IMR-90 (cell line): ENCODE results near the gene TBX1. TPM values are rescaled to one million over a fixed set of nuclear protein-coding genes. Genes with fewer than 3 reads are reported as not detected.

Experiments used
- ATAC-seq: fragments of 200-7000 bp; cut with Tn5 transposase; 2 replicates; pipeline ENCODE4 v1.9.1; 2020; ENCODE audit warnings: low read depth, mild to moderate bottlenecking, moderate library complexity
- BruUV-seq: library from RNA; stranded (reverse); fragments of 400-500 nt; replicated peaks from 2 replicates; lab custom pipeline; 2021; lab: Mats Ljungman, UMichigan
- CTCF ChIA-PET: fragments of 300-600 bp; formaldehyde crosslinking; extraction: SDS; loops from one replicate; lab custom pipeline; 2021; ENCODE audit warnings: antibody characterized with exemption; lab: Yijun Ruan, JAX
- POLR2A ChIA-PET: fragments of 300-600 bp; sonication (Branson Sonifier 250); formaldehyde crosslinking; loops from one replicate; lab custom pipeline; 2022; ENCODE audit warnings: antibody characterized with exemption; ENCODE audit not compliant: unreplicated experiment; lab: Charles Lee
- DNase-seq: peaks from one replicate; pipeline ENCODE4 v3.0.0; 2013
- H2AFZ ChIP-seq: replicated peaks from 2 replicates; pipeline ENCODE3; 2013; ENCODE audit warnings: low read length, mild to moderate bottlenecking; ENCODE audit not compliant: poor library complexity
- H2AK5ac ChIP-seq: 2 replicates; pipeline ENCODE4 v1.6.1; 2013; ENCODE audit warnings: low read depth, low read length, inconsistent platforms
- H2AK9ac ChIP-seq: replicated peaks from 2 replicates; pipeline ENCODE3; 2013; ENCODE audit warnings: mild to moderate bottlenecking, low read depth, low read length, moderate library complexity; ENCODE audit not compliant: poor library complexity
- H2BK120ac ChIP-seq: 2 replicates; pipeline ENCODE4 v1.6.1; 2013; ENCODE audit warnings: low read depth, low read length, inconsistent platforms
- H2BK15ac ChIP-seq: 3 replicates; pipeline ENCODE4 v1.6.1; 2013; ENCODE audit warnings: low read depth, low read length, inconsistent platforms
- H2BK20ac ChIP-seq: 2 replicates; pipeline ENCODE4 v1.6.1; 2013; ENCODE audit warnings: low read depth, mild to moderate bottlenecking, inconsistent platforms, low read length, moderate library complexity
- H2BK5ac ChIP-seq: 2 replicates; pipeline ENCODE4 v1.6.1; 2013; ENCODE audit warnings: mild to moderate bottlenecking, low read depth, low read length, inconsistent platforms; ENCODE audit not compliant: poor library complexity, severe bottlenecking
- H3K14ac ChIP-seq: replicated peaks from 2 replicates; pipeline ENCODE4 v1.6.1; 2013; ENCODE audit warnings: low read depth, low read length, inconsistent platforms
- H3K18ac ChIP-seq: 2 replicates; pipeline ENCODE4 v1.6.1; 2013; ENCODE audit warnings: low read depth, low read length, control low read depth
- H3K23ac ChIP-seq: 2 replicates; pipeline ENCODE4 v1.6.1; 2013; ENCODE audit warnings: low read depth, low read length, inconsistent platforms
- H3K27ac ChIP-seq: 2 replicates; pipeline ENCODE4 v1.5.1; 2013; ENCODE audit warnings: mild to moderate bottlenecking, control low read depth, low read length; ENCODE audit not compliant: insufficient read depth
- H3K27me3 ChIP-seq: 2 replicates; pipeline ENCODE4 v1.6.1; 2013; ENCODE audit warnings: low read length; ENCODE audit not compliant: control insufficient read depth, insufficient read depth
- H3K36me3 ChIP-seq: 2 replicates; pipeline ENCODE4 v1.6.1; 2013; ENCODE audit warnings: low read length, mixed read lengths; ENCODE audit not compliant: control insufficient read depth, insufficient read depth
- H3K4ac ChIP-seq: 2 replicates; pipeline ENCODE4 v1.6.1; 2013; ENCODE audit warnings: low read depth, low read length, inconsistent platforms
- H3K4me1 ChIP-seq: 2 replicates; pipeline ENCODE4 v1.6.1; 2013; ENCODE audit warnings: low read length, mixed read lengths; ENCODE audit not compliant: control insufficient read depth, insufficient read depth
- H3K4me2 ChIP-seq: 2 replicates; pipeline ENCODE4 v1.6.1; 2013; ENCODE audit warnings: low read depth, mild to moderate bottlenecking, control low read depth, low read length, moderate library complexity
- H3K4me3 ChIP-seq: 2 replicates; pipeline ENCODE4 v1.5.1; 2013; ENCODE audit warnings: low read depth, mild to moderate bottlenecking, control low read depth, low read length, moderate library complexity; ENCODE audit not compliant: insufficient read depth
- H3K56ac ChIP-seq: 2 replicates; pipeline ENCODE4 v1.6.1; 2013; ENCODE audit warnings: low read length, inconsistent platforms; ENCODE audit not compliant: insufficient read depth; ENCODE audit errors: extremely low read depth
- H3K79me1 ChIP-seq, 2 experiments: 2 replicates each; pipeline ENCODE4 v1.6.1; 2013; ENCODE audit warnings: low read length in 2 of 2, inconsistent platforms in 1 of 2, low read depth in 1 of 2
- H3K9ac ChIP-seq: 2 replicates; pipeline ENCODE4 v1.6.1; 2013; ENCODE audit warnings: low read depth, low read length, control low read depth
- H3K9me1 ChIP-seq: 2 replicates; pipeline ENCODE4 v1.6.1; 2013; ENCODE audit warnings: low read length, inconsistent platforms; ENCODE audit not compliant: insufficient read depth
- H3K9me3 ChIP-seq: 2 replicates; pipeline ENCODE4 v1.6.1; 2013; ENCODE audit warnings: low read length; ENCODE audit not compliant: control insufficient read depth, insufficient read depth
- H4K20me1 ChIP-seq: 2 replicates; pipeline ENCODE4 v1.6.1; 2013; ENCODE audit warnings: low read length, inconsistent platforms; ENCODE audit not compliant: insufficient read depth
- H4K5ac ChIP-seq: 2 replicates; pipeline ENCODE4 v1.6.1; 2013; ENCODE audit warnings: mild to moderate bottlenecking, low read depth, low read length, control low read depth
- H4K8ac ChIP-seq, 2 experiments: 2 replicates each; pipeline ENCODE4 v1.6.1; 2013; ENCODE audit warnings: low read depth in 2 of 2, low read length in 2 of 2, control low read depth in 1 of 2, inconsistent platforms in 1 of 2
- H4K91ac ChIP-seq: 2 replicates; pipeline ENCODE4 v1.6.1; 2013; ENCODE audit warnings: low read depth, low read length, inconsistent platforms; ENCODE audit not compliant: insufficient read depth
- BHLHE40 ChIP-seq: fragments of 150-350 bp; IDR thresholded peaks from 2 replicates; pipeline ENCODE4 v1.6.1; 2016; ENCODE audit warnings: mild to moderate bottlenecking, low read depth, low read length
- CEBPB ChIP-seq: IDR thresholded peaks from 2 replicates; pipeline ENCODE4 v1.6.1; 2012; ENCODE audit warnings: low read depth, low read length, improper control_type of control experiment
- CHD1 ChIP-seq: IDR thresholded peaks from 2 replicates; pipeline ENCODE4 v1.6.1; 2012; ENCODE audit warnings: low read depth, low read length, improper control_type of control experiment
- FOS ChIP-seq: fragments of 150-350 bp; IDR thresholded peaks from 2 replicates; pipeline ENCODE4 v1.6.1; 2016; ENCODE audit warnings: low read depth, low read length
- MAFK ChIP-seq: IDR thresholded peaks from 2 replicates; pipeline ENCODE4 v1.6.1; 2012; ENCODE audit warnings: low read depth, low read length, improper control_type of control experiment
- MAZ ChIP-seq: IDR thresholded peaks from 2 replicates; pipeline ENCODE4 v1.6.1; 2012; ENCODE audit warnings: low read depth, mild to moderate bottlenecking, low read length, improper control_type of control experiment, moderate library complexity, borderline replicate concordance
- MXI1 ChIP-seq: IDR thresholded peaks from 2 replicates; pipeline ENCODE4 v1.6.1; 2012; ENCODE audit warnings: low read depth, mild to moderate bottlenecking, low read length, moderate library complexity, borderline replicate concordance
- NFE2L2 ChIP-seq: fragments of 150-350 bp; IDR thresholded peaks from 2 replicates; pipeline ENCODE4 v1.6.1; 2016; ENCODE audit warnings: low read depth, mild to moderate bottlenecking, low read length
- POLR2A ChIP-seq: IDR thresholded peaks from 2 replicates; pipeline ENCODE4 v1.6.1; 2012; ENCODE audit warnings: mild to moderate bottlenecking, low read depth, low read length
- RFX5 ChIP-seq: IDR thresholded peaks from 2 replicates; pipeline ENCODE4 v1.8.0; 2012; ENCODE audit warnings: low read depth, mild to moderate bottlenecking, low read length, moderate library complexity
- SMC3 ChIP-seq: fragments of 150-350 bp; IDR thresholded peaks from 2 replicates; pipeline ENCODE4 v1.6.1; 2016; ENCODE audit warnings: low read depth, mild to moderate bottlenecking, antibody characterized with exemption, low read length, moderate library complexity
- WGBS, 2 experiments: methylation state at CpG; one replicate each; pipeline versions ENCODE4 v1.1.5 to v1.1.7; 2013; ENCODE audit warnings: missing lambda C conversion rate in 2 of 2; ENCODE audit not compliant: insufficient read length in 1 of 2; ENCODE audit errors: extremely low coverage in 2 of 2; 5-methylcytosine and 5-hydroxymethylcytosine counted together
- dilution Hi-C: fragments of 300-500 bp; cut with HindIII; formaldehyde crosslinking; loops from one replicate; pipeline ENCODE4 v1.14.3; 2018; ENCODE audit warnings: low sequenced_read_pairs; ENCODE audit not compliant: unreplicated experiment
- in situ Hi-C: fragments of 300-500 bp; cut with MboI; formaldehyde crosslinking; loops from 3 replicates; pipeline ENCODE4 v1.14.3; 2019; ENCODE audit warnings: low sequenced_read_pairs, inconsistent platforms, mixed read lengths
- intact Hi-C: fragments of 100-400 bp; cut with micrococcal nuclease; formaldehyde crosslinking; loops from 2 replicates; pipeline ENCODE4 v1.10.0; 2022
- polyA plus RNA-seq, 3 experiments: library from polyadenylated mRNA; depleted of rRNA; stranded (reverse); fragments of >200 nt; gene quantifications; 2 replicates each; pipeline ENCODE4 v1.2.3, GENCODE V29; 2012; ENCODE audit warnings: low replicate concordance in 1 of 3
- total RNA-seq: library from RNA; depleted of rRNA; stranded (reverse); fragments of >200 nt; gene quantifications from 2 replicates; pipeline ENCODE4 v1.2.3, GENCODE V29; 2012
- TF ChIP-seq, protein P1 (sequence below): conservative IDR thresholded peaks from 2 replicates; pipeline ENCODE4 v1.5.1; 2012; ENCODE audit warnings: mild to moderate bottlenecking, low read depth, low read length, improper control_type of control experiment
- TF ChIP-seq, protein P2 (sequence below): fragments of 150-350 bp; IDR thresholded peaks from 2 replicates; pipeline ENCODE4 v1.6.1; 2017; ENCODE audit warnings: mild to moderate bottlenecking, antibody characterized with exemption, low read length, low read depth

The TBX1 gene
- total and polyA plus RNA-seq, 2 of the 4 experiments (the other 2 are of a cell fraction): 0.03 TPM; not detected in 1

- TF ChIP-seq CHD1: no peak
These were observed 10.0 kb downstream of the TBX1 start (continued) for GRCh38 chr22:19770349-19771220.

DNA sequence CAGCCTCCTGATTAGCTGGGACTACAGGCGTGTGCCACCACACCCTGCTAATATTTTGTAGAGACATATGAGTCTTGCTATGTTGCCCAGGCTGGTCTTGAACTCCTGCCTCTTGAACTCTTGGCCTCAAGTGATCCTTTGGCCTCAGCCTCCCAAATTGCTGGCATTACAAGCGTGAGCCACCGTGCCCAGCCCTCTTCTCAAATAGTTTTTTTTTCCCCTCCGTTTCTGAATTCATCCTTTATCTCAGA is 11.8 kb downstream of the TBX1 start:
- intact Hi-C loops: no loop called here

More for the DNA sequence above, 11.8 kb downstream of the TBX1 start:
- no peak overlapping the region for H3K27ac ChIP-seq
- peaks cover 72% of the 10 kb centered on the region for H3K27me3 ChIP-seq
- H2AK5ac ChIP-seq: no peak overlapping the region
- H3K79me1 ChIP-seq: no peaks in the 10 kb centered on the region
- H3K4me1 ChIP-seq: no peaks in the 10 kb centered on the region
- in situ Hi-C loops (no loop called here), dilution Hi-C loops (no loop called here)
- no peak overlapping the region for H3K4ac ChIP-seq
- ChIA-PET CTCF (no interaction called here), POLR2A (no interaction called here)
- H3K56ac ChIP-seq: no peak overlapping the region
- H2BK15ac ChIP-seq: no peak overlapping the region
- H4K91ac ChIP-seq: no peak overlapping the region
- no peak overlapping the region for H3K23ac ChIP-seq
- no TSS peak for BruUV-seq
- WGBS, 2 experiments: 58% methylated on average over 3 of the region's 4 CpGs; no CpG with 5 or more reads in 1 of the 2 experiments
- H2BK20ac ChIP-seq: no peak overlapping the region
- no peak for DNase-seq
- H4K8ac ChIP-seq: no peak overlapping the region
- no peak overlapping the region for H2BK120ac ChIP-seq
- no peaks in the 10 kb centered on the region for H3K36me3 ChIP-seq
- H3K18ac ChIP-seq: no peak overlapping the region
- no peak overlapping the region for H2BK5ac ChIP-seq
- no peak for TF ChIP-seq SMC3
- TF ChIP-seq, protein P1, sequence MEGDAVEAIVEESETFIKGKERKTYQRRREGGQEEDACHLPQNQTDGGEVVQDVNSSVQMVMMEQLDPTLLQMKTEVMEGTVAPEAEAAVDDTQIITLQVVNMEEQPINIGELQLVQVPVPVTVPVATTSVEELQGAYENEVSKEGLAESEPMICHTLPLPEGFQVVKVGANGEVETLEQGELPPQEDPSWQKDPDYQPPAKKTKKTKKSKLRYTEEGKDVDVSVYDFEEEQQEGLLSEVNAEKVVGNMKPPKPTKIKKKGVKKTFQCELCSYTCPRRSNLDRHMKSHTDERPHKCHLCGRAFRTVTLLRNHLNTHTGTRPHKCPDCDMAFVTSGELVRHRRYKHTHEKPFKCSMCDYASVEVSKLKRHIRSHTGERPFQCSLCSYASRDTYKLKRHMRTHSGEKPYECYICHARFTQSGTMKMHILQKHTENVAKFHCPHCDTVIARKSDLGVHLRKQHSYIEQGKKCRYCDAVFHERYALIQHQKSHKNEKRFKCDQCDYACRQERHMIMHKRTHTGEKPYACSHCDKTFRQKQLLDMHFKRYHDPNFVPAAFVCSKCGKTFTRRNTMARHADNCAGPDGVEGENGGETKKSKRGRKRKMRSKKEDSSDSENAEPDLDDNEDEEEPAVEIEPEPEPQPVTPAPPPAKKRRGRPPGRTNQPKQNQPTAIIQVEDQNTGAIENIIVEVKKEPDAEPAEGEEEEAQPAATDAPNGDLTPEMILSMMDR: no peak
- no peak for TF ChIP-seq BHLHE40
- no peak for TF ChIP-seq FOS
- no peak for TF ChIP-seq MAZ
- no peak for TF ChIP-seq CHD1
- no peak for TF ChIP-seq RFX5
- TF ChIP-seq, protein P2, sequence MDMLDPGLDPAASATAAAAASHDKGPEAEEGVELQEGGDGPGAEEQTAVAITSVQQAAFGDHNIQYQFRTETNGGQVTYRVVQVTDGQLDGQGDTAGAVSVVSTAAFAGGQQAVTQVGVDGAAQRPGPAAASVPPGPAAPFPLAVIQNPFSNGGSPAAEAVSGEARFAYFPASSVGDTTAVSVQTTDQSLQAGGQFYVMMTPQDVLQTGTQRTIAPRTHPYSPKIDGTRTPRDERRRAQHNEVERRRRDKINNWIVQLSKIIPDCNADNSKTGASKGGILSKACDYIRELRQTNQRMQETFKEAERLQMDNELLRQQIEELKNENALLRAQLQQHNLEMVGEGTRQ: no peak
- no peak for TF ChIP-seq CEBPB
- TF ChIP-seq MXI1: no peak
- TF ChIP-seq MAFK: no peak
- TF ChIP-seq POLR2A: no peak
- no peak for TF ChIP-seq NFE2L2
- no peaks in the 10 kb centered on the region for H3K9me3 ChIP-seq
- no peak overlapping the region for H2AFZ ChIP-seq
- H3K4me3 ChIP-seq: no peak overlapping the region
- ATAC-seq: no peak
- no peaks in the 10 kb centered on the region for H4K20me1 ChIP-seq
- peaks cover 6% of the 10 kb centered on the region; the same call in 1 of the 2 replicates for H3K9me1 ChIP-seq
- no peak overlapping the region for H3K9ac ChIP-seq
- no peak overlapping the region for H3K14ac ChIP-seq
- H3K4me2 ChIP-seq: no peak overlapping the region
- no peak overlapping the region for H4K5ac ChIP-seq
- H2AK9ac ChIP-seq: no peak overlapping the region
